ENCODE results near the gene ADAMTS3.
"Not testable (repeated sequence)": the region's sequence is repeated elsewhere in the genome, so short reads cannot be mapped to it uniquely, and the experiment has no call there.

The ADAMTS3 gene

DNA sequence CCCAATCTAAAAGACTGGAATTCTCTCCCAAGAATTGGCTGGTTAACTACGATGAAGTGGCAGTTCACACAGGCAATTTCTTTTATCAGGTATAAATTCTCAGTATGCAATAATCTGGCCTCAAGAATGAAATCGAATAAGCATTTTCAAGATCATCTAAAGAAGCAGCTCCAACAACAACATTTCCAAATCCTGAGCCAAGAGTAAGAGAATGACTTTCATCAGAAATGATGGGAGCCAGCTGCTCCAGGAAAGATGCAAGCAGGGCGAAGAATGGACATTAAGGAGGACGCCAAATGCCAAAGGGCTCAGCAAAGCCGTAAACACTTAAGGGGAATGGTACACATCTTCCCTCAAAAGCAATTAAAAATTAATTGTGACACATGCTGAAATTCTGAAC is 12.0 kb downstream of the ADAMTS3 start:
- no peak for DNase-seq
- in situ Hi-C loops (cut with HindIII; ENCODE audit: low pct_ligation_motif_present, low pct_unique_long_range_greater_than_20kb, low sequenced_read_pairs) = no loop called here

DNA sequence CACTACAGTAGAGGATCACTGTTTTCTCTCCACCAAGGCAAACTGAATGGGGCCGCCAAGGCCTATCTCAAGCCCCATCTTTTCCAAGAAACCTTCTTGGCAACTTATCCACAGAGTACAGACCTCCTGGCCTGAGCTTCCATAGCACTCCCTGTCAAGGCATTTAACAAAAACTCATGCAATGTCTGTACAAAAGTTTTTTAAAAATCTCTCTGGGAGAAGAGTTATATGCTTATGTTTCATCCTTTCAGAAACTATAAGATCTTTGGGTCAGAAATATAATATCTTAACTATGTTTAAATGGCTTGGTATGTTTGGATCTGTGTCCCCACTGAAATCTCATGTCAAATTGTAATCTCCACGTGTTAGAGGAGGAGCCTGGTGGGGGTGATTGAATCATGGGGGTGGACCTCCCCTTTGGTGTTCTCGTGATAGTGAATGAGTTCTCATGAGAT is 13.6 kb downstream of the ADAMTS3 start:
- no peak for DNase-seq
- in situ Hi-C loops (cut with HindIII; ENCODE audit: low pct_ligation_motif_present, low pct_unique_long_range_greater_than_20kb, low sequenced_read_pairs) = no loop called here

DNA sequence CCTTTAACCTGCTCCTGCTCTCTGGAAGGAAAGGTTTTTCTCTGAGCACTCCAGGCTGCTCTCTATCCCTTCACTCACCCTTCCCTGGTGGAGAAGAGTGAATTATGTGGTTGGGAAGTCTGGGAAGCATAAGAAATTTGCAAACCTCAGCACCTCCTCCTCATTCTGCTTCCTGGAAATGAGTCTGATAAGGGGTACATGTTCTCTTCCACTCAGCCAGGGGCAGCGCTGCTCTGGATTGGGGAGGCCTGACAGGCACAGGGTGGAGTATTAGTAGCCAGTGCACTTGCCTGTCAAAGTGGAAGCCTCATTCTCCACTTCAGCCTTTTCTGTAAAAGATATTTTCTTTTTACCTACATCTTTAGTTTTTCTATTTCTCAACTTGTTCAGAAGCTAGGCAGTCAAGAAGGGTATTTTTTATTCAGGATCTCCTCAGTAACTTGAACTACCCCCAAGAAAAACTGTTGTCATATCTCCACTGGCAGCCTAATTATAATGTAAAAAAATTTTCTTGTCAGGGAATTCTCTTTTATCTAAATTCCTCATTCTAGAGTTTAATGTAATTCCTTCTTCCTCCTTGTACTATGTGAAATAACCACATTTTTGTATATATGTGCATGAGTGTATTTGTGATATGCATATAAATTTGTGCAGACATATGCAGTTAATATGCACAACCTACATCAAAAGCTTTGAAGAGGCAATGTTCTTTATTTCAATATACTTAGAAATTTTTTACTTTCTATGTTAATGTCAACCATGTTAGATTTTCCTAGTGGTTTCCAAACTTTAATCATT is 15.3 kb downstream of the ADAMTS3 start:
- DNase-seq = no peak
- in situ Hi-C loops (cut with HindIII; ENCODE audit: low pct_ligation_motif_present, low pct_unique_long_range_greater_than_20kb, low sequenced_read_pairs) = no loop called here

DNA sequence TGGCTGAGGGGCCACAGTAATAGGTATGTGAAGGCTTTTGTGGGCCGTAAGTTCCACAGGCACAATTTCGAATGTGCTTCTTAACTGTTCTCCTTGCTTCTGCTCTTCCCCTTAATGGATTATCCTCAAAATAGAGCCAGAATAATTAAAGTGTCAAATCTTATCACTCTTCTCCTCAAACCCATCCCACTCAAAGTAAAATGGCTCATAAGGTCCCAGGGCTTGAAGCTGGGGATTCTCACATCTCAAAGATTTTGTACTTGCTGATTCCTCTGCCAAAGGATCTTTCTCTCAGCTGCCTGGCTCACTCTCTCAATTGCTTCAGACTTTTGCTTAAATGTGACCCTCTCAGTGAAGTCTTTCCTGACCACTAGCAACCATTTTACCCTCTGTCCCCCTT is 16.6 kb downstream of the ADAMTS3 start:
- in situ Hi-C loops (cut with HindIII; ENCODE audit: low pct_ligation_motif_present, low pct_unique_long_range_greater_than_20kb, low sequenced_read_pairs) = no loop called here
- DNase-seq = no peak

DNA sequence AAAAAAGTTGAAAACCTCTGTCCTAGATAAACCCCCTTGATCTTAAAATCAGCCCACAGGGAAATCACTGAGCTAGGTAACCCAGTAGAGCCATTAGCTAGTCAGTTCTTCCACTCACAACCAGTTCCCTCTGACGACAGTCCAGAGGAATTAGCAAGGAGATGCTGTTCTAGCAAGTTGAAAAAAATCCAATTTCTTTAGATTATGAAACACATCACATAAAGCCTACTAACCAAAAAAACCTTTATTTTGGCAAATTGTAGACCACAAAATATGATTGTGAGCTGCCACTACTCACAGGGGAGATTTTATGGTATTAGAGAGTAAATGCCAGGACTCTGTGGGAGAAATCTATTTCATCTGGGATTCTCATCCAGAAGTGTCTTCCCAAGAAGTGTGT is 22.6 kb downstream of the ADAMTS3 start:
- in situ Hi-C loops (cut with HindIII; ENCODE audit: low pct_ligation_motif_present, low pct_unique_long_range_greater_than_20kb, low sequenced_read_pairs) = no loop called here
- DNase-seq = no peak

DNA sequence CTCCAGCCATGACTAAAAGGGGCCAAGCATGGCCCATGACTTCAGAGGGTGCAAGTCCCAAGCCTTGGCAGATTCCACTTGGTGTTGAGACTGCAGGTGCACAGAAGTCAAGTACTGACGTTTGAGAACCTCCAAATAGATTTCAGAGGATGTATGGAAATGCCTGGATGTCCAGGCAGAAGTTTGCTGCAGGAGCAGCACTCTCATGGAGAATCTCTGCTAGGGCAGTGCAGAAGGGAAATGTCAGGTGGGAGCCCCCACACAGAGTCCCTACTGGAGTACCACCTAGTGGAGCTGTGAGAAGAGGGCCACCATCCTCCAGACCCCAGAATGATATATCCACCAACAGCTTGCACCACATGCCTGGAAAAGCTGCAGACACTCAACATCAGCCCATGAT is 28.3 kb downstream of the ADAMTS3 start:
- DNase-seq; in situ Hi-C loops (cut with HindIII; ENCODE audit: low pct_ligation_motif_present, low pct_unique_long_range_greater_than_20kb, low sequenced_read_pairs): not testable (repeated sequence)

DNA sequence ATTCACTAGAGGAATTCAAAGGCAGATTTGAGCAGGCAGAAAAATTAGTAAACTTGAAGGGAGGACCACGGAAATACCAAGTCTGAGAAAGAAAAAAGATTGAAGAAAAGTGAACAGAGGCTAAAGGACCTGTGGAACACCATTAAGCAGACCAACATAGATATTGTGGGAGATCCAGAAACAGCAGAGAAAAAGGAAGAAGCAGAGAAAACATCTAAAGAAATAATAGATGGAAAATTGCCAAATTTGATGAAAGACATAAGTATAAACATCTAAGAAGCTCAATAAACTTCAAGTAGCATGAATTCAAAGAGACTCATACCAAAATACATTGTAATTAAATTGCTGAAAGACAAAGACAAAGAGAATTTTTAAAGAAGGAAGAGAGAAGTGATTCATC is 31.0 kb downstream of the ADAMTS3 start:
- in situ Hi-C loops (cut with HindIII; ENCODE audit: low pct_ligation_motif_present, low pct_unique_long_range_greater_than_20kb, low sequenced_read_pairs) = no loop called here
- DNase-seq = no peak

DNA sequence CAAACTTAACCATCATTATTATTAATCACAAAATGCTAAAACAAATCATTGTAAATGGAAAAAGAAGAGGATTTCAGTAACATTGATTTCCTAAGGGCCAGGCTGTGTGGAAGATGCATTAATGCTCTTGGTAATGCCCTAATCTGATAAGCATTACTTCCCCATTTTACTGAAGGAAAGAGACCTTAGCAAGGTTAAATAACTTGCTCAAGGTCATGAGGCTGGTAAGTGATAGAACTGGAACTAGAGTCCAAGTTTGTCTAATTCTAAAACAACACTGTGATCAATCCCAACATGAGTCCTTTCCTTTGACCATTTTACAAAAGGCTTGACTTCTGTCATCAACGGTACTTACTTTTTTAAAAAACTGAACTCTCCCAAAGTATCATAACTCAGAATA is 32.6 kb downstream of the ADAMTS3 start:
- in situ Hi-C loops (cut with HindIII; ENCODE audit: low pct_ligation_motif_present, low pct_unique_long_range_greater_than_20kb, low sequenced_read_pairs) = no loop called here
- DNase-seq = no peak

DNA sequence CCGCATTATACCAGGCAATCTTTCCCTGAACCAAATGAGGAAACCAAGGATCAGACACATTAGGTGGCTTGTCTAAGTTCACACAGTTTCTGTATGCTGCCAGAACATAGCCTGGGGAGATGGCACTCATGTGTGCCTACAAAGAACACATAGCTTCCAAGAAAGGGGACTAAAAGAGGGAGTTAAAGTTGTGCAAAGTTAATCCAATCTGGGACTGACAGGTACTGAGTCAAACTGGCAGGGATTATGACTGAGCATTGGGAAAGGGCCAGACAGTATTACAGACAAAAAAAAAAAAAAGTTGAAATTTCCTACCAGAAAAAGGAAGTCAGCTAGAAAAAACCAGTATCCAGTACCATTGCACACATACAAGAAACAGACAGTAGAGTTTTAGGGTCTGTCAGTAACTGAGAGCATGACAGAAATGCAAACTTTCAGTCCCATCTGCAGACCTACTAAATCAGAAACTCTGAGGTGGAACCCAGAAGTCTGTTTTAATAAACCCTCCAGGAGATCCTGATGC is 37.2 kb downstream of the ADAMTS3 start:
- no peak for DNase-seq
- in situ Hi-C loops (cut with HindIII; ENCODE audit: low pct_ligation_motif_present, low pct_unique_long_range_greater_than_20kb, low sequenced_read_pairs) = no loop called here

DNA sequence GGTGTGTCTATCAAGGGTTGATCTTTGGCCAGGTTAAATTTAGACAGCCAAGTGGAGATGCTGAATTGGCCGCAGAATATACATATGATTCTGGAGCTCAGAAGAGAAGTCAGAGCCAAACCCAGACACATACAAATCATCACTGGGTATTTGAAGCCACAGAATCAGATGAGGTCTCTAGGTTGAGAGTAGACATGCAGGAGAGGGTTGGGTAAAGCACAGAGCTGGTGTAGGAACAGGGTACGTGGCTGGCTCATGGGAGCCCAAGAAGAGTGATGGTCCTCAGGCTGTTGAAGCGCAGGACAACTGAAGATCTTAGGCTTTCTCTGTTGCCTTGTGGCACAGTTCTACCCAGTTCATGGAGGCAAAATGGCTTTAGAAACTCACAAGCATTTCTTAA is 37.7 kb downstream of the ADAMTS3 start:
- in situ Hi-C loops (cut with HindIII; ENCODE audit: low pct_ligation_motif_present, low pct_unique_long_range_greater_than_20kb, low sequenced_read_pairs) = no loop called here
- DNase-seq = no peak

DNA sequence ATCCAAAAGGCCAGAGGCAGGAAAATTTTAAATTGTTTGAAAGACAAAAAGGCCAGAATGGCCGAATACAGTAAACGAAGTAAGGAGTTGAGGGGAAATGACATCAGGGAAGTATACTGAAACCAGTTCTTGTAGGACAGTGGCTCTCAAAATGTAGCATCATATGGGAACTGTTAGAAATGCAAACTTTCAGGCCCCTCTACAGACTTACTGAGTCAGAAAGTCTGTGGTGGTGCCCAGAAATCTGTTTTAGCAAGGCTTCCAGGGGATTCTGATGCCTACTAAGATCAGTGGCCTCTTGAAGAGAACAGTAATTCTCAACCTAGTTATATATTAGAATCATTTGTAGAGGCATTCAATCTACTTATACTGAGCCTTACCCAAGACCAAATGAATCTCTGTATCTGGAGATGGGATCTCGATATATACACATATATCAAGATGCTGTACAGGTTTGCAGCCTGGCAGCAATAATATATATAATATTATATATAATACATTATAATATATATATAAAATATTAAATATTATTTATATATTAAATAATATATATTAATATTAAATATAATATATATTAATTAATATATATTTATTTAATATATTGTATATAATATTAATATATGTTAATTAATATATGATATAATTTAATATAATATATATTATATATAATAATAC is 39.7 kb downstream of the ADAMTS3 start:
- in situ Hi-C loops (cut with HindIII; ENCODE audit: low pct_ligation_motif_present, low pct_unique_long_range_greater_than_20kb, low sequenced_read_pairs) = no loop called here
- DNase-seq = no peak

DNA sequence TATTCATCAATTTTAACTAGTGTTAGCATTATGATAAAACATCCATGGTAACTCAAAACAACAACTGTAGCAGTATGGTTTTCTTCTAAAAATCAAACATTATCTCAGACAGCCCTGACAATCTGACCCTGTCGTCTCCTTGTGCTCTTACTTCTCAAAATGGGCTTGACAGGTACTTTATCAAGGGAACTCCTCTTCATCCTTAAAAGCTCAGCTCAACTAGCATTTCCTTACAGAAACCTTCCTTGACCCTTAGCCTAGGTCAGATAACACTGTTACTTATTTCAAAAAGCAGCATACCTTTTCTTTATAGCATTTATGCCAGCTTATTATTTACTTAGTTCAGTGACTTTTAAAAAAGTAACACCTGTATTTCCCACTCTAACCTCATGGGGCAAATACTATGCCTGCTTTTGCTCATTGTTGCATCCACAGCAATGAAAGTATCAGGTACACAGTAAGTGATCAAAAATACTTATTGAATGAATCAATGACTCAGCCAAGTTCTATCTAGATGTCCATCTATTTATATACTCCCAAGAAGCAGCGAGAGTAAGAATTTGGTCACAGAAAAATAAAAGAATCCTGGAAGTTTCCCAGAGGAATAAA is 41.9 kb downstream of the ADAMTS3 start:
- no peak for DNase-seq
- in situ Hi-C loops (cut with HindIII; ENCODE audit: low pct_ligation_motif_present, low pct_unique_long_range_greater_than_20kb, low sequenced_read_pairs) = no loop called here

DNA sequence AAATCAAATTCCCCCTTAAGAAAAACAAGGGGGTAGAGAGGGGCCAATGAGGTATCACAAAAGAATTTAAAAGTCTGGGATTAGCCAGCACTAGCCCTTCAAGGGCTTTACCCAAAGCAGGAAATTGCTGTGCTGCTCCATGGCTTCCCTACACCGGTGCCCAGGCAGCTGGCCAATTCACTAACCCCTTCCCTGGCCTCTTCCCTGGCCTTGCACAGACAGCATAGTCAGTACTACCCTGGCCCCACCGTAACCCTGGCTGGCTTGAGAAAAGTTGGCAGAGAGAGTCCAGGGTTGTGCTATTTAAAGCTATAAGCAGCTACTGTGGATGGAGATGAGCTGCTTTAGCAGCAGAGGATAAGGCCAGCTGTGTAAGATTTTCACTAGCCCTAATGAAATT is 43.1 kb downstream of the ADAMTS3 start:
- peak; percentile 81 for DNase-seq
- in situ Hi-C loops (cut with HindIII; ENCODE audit: low pct_ligation_motif_present, low pct_unique_long_range_greater_than_20kb, low sequenced_read_pairs) = no loop called here

DNA sequence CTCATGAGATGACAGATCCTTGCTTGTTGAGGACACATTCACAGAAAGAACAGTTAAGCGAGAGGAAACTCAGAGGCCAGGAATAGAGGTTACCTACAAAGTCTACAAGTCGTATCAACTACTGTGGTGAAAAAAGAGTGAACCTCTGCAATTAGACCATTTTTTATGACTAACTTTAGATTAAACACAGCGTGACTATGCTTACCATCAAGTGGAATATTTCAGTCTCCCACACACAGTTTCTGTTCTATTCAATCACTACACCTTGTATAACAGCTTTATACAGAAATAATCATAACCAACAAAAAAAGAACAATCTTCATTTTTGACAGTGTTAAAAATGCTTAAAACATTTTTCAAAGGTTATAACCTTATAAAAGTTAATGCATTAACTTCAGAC is 46.6 kb downstream of the ADAMTS3 start:
- no peak for DNase-seq
- in situ Hi-C loops (cut with HindIII; ENCODE audit: low pct_ligation_motif_present, low pct_unique_long_range_greater_than_20kb, low sequenced_read_pairs) = no loop called here

DNA sequence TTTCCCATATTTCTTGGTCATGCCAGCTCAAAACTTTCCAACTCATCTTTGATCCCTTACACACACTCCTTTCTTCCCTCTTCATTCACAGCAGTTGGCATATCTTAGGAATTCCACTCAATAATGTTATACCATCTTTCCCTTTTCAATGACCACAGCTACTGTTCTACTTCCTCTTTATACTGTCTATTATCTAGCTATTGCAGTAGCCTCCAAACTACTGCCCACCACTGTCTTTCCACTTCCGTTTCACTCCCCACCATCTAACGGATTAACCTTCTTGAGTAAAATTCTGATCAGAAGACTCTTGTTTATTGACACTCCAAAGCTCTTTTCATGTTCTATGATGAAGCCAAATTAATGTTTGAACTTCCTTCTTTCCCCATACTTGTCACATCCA is 55.8 kb downstream of the ADAMTS3 start:
- in situ Hi-C loops (cut with HindIII; ENCODE audit: low pct_ligation_motif_present, low pct_unique_long_range_greater_than_20kb, low sequenced_read_pairs) = no loop called here

DNA sequence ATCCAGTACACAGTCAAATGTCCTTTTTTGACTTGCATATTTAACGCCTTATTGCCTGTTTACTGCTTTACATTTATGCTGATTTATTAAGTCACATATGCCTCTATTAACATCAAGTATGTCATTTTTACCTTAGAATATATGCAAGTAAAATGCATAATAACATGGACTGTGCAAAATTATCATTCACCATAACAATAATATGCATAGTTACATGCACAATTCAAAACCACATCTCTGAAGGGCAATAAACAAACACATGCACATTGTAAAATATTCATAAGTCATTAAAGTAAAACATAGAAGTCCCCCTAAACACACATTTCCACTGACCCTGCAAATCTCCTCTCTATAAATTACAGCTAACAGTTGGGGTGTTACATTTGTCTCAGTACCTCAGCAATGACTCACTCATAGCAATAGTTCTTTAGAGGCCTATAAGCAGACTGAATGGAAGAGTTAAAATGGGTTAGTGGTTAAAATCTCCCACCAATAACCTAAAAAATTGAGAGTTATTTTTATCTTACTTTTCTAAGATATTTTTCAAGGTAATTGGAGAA is 61.1 kb downstream of the ADAMTS3 start:
- no peak for DNase-seq
- in situ Hi-C loops (cut with HindIII; ENCODE audit: low pct_ligation_motif_present, low pct_unique_long_range_greater_than_20kb, low sequenced_read_pairs) = no loop called here

More for the DNA sequence above, 55.8 kb downstream of the ADAMTS3 start:
- no peak for DNase-seq

DNA sequence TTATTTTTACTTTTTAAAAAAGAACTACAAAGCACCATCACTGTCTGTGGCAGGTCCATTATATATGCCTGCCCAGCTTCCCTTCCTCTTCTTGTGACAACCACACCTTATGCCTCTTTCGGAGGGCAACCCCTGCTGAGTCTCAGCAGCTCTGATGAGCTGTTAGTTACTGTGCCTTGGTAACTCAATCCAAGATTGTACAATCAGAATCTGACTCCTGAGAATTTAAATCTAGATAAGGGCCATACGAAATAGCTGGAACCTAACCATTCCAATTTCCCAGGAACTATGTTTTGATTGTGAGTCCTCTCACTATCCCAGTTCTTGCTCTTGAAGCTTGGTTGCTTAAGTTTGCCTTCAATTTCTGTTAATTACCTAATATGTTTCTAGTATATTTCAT is 61.9 kb downstream of the ADAMTS3 start:
- no peak for DNase-seq
- in situ Hi-C loops (cut with HindIII; ENCODE audit: low pct_ligation_motif_present, low pct_unique_long_range_greater_than_20kb, low sequenced_read_pairs) = no loop called here

DNA sequence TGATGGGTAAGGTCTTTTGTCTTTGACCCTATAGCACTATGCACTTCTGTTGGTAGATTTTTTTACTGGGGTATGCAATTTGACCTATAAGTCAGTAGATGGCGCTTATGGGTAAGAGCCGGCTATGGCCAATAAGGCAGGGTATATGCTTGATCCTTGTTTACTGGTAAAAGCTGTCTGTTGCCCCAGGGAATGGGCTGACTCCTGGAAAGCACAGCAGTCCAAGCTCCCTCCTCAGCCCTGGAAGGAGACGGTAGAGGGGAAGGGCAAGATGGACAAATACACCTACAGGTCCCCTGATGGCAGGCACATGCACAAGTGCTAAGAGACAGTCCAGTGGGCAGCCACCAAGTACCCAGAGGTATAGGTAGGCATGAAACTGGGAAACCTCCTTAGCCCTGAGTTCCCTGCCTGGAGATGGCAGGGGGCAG is 63.7 kb downstream of the ADAMTS3 start:
- DNase-seq = peak; percentile 55
- in situ Hi-C loops (cut with HindIII; ENCODE audit: low pct_ligation_motif_present, low pct_unique_long_range_greater_than_20kb, low sequenced_read_pairs) = no loop called here

DNA sequence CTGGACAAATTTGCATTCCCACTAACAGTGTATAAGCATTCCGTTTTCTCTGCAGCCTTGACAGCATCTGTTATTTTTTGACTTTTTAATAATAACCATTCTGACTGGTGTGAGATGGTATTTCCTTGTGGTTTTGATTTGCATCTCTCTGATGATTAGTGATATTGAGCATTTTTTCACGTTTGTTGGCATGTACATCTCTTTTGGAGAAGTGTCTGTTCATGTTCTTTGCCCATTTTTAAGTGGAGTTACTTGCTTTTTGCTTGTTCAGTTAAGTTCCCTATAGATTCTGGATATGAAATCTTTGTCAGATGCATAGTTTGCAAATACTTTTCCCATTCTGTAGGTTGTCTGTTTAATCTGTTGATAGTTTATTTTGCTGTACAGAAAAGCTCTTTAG is 68.8 kb downstream of the ADAMTS3 start:
- in situ Hi-C loops (cut with HindIII; ENCODE audit: low pct_ligation_motif_present, low pct_unique_long_range_greater_than_20kb, low sequenced_read_pairs) = no loop called here
- no peak for DNase-seq

All from ACHN (cell line).